Brain microvascular endothelial cell (primary cell): ENCODE results near the gene TMPRSS3.

ENCODE experiments used
- DNase-seq: peaks from one replicate; pipeline ENCODE4 v3.0.0-alpha.2; 2020
- H3K27ac ChIP-seq: fragments of 250-450 bp; sonication (Bioruptor Pico); 2 replicates; pipeline ENCODE4 v1.5.1; 2020; ENCODE audit warnings: mild to moderate bottlenecking, moderate library complexity
- H3K27me3 ChIP-seq: fragments of 250-450 bp; sonication (Bioruptor Pico); replicated peaks from 2 replicates; pipeline ENCODE4 v1.5.1; 2020; ENCODE audit warnings: mild to moderate bottlenecking
- H3K36me3 ChIP-seq: fragments of 250-450 bp; sonication (Bioruptor Pico); replicated peaks from 2 replicates; pipeline ENCODE4 v1.5.1; 2020; ENCODE audit warnings: mild to moderate bottlenecking
- H3K4me3 ChIP-seq: 2 replicates; pipeline ENCODE4 v1.5.1; 2011; ENCODE audit warnings: low read depth, mild to moderate bottlenecking, control low read depth, low read length, moderate library complexity
- in situ Hi-C: cut with HindIII; loops from 2 replicates; pipeline ENCODE4 v1.10.0; 2017; ENCODE audit warnings: low sequenced_read_pairs, low pct_ligation_motif_present
- TF ChIP-seq, protein P1 (sequence below): IDR thresholded peaks from 2 replicates; pipeline ENCODE4 v1.5.1; 2011; ENCODE audit warnings: low read depth, mild to moderate bottlenecking, moderate library complexity, low read length, control low read depth, inconsistent platforms; ENCODE audit errors: missing control alignments

The TMPRSS3 gene

GRCh38 chr21:42344631-42345030, 51.2 kb downstream of the TMPRSS3 start:
- no peaks in the 10 kb centered on the region for H3K27me3 ChIP-seq
- no peaks in the 10 kb centered on the region for H3K36me3 ChIP-seq
- TF ChIP-seq, protein P1, sequence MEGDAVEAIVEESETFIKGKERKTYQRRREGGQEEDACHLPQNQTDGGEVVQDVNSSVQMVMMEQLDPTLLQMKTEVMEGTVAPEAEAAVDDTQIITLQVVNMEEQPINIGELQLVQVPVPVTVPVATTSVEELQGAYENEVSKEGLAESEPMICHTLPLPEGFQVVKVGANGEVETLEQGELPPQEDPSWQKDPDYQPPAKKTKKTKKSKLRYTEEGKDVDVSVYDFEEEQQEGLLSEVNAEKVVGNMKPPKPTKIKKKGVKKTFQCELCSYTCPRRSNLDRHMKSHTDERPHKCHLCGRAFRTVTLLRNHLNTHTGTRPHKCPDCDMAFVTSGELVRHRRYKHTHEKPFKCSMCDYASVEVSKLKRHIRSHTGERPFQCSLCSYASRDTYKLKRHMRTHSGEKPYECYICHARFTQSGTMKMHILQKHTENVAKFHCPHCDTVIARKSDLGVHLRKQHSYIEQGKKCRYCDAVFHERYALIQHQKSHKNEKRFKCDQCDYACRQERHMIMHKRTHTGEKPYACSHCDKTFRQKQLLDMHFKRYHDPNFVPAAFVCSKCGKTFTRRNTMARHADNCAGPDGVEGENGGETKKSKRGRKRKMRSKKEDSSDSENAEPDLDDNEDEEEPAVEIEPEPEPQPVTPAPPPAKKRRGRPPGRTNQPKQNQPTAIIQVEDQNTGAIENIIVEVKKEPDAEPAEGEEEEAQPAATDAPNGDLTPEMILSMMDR: no peak
- no peak for DNase-seq
- H3K4me3 ChIP-seq: no peak overlapping the region
- in situ Hi-C loops: no loop called here
- no peak overlapping the region for H3K27ac ChIP-seq

DNA sequence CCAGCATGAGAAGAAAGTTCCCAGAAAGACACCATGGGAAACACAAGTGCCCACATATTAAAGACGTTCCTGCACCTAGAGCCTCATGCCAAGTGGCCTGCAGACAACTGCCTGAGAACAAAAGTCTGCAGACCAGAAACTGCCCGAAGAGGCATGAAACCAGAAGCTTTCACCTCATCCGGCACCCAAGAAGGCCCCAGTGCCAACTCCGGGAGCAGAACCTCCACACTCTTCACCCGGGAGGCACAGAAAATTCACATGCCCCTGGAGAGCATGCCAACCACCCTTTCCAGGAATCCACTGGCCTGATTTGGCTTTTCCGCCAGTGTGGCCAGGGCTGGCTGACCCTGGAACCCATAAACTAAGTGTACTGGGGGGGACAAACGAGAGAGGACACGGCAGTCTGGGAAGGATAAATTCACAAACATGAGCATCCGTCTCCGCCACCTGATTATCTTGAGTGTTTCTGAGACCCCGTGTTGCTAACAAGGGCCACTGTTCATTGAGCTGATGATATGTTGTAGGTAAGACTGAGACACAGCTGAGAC, 51.8 kb downstream of the TMPRSS3 start:
- Histone ChIP-seq H3K36me3 (no peaks in the 10 kb centered on the region), H3K4me3 (no peak overlapping the region), H3K27me3 (no peaks in the 10 kb centered on the region), H3K27ac (no peak overlapping the region)
- in situ Hi-C loops: no loop called here
- no peak for DNase-seq
- TF ChIP-seq, protein P1: no peak

DNA sequence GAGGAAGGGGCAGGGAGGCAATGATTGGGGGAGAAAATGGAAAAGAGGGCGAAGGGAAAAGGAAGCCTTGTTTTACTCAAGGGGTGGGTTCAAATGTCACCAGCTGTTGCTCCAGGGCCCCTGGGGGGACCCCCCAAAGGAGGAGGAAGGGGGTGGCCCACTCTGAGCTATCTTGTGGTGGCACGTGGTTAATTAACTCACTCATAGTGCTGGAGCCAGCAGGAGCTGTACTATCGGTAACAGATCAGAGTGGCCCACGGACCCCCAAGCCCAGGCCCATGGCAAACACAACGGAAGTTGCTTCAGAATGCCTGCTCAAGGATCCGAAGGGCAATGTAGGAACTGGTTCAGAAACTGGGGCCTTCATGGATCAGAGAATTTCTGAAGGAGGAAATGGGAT, 52.3 kb downstream of the TMPRSS3 start:
- no peaks in the 10 kb centered on the region for H3K27me3 ChIP-seq
- no peak for DNase-seq
- H3K36me3 ChIP-seq: no peaks in the 10 kb centered on the region
- H3K4me3 ChIP-seq: no peak overlapping the region
- TF ChIP-seq, protein P1: no peak
- H3K27ac ChIP-seq: no peak overlapping the region
- in situ Hi-C loops: no loop called here

- no peak overlapping the region for H3K4me3 ChIP-seq
- DNase-seq: no peak
- no peaks in the 10 kb centered on the region for H3K36me3 ChIP-seq
- in situ Hi-C loops: no loop called here
- TF ChIP-seq, protein P1: no peak
- H3K27ac ChIP-seq: no peak overlapping the region
- no peaks in the 10 kb centered on the region for H3K27me3 ChIP-seq
These were observed 52.8 kb downstream of the TMPRSS3 start for GRCh38 chr21:42343101-42343500.

- no peak overlapping the region for H3K27ac ChIP-seq
- in situ Hi-C loops: no loop called here
- no peaks in the 10 kb centered on the region for H3K36me3 ChIP-seq
- TF ChIP-seq, protein P1: no peak
- H3K4me3 ChIP-seq: no peak overlapping the region
- no peak for DNase-seq
- H3K27me3 ChIP-seq: no peaks in the 10 kb centered on the region
These were observed 53.9 kb downstream of the TMPRSS3 start for GRCh38 chr21:42341776-42342542.
